SU-DHL-6 (cell line): ENCODE results near the gene CATSPER1.

Experiments
- EZH2phosphoT487 ChIP-seq: fragments of 200-600 bp; sonication (generic), shearing (Covaris generic); conservative IDR thresholded peaks from 2 replicates; pipeline ENCODE4 v1.6.1; 2018; ENCODE audit warnings: mild to moderate bottlenecking, antibody characterized with exemption, low read length, moderate library complexity, mixed read lengths
- TF ChIP-seq, protein P1 (sequence below): fragments of 200-600 bp; sonication (generic); IDR thresholded peaks from one replicate; pipeline ENCODE4 v1.5.1; 2017; ENCODE audit warnings: antibody characterized with exemption, mild to moderate bottlenecking, low read length, moderate library complexity; ENCODE audit not compliant: insufficient read depth, poor library complexity, severe bottlenecking

DNA sequence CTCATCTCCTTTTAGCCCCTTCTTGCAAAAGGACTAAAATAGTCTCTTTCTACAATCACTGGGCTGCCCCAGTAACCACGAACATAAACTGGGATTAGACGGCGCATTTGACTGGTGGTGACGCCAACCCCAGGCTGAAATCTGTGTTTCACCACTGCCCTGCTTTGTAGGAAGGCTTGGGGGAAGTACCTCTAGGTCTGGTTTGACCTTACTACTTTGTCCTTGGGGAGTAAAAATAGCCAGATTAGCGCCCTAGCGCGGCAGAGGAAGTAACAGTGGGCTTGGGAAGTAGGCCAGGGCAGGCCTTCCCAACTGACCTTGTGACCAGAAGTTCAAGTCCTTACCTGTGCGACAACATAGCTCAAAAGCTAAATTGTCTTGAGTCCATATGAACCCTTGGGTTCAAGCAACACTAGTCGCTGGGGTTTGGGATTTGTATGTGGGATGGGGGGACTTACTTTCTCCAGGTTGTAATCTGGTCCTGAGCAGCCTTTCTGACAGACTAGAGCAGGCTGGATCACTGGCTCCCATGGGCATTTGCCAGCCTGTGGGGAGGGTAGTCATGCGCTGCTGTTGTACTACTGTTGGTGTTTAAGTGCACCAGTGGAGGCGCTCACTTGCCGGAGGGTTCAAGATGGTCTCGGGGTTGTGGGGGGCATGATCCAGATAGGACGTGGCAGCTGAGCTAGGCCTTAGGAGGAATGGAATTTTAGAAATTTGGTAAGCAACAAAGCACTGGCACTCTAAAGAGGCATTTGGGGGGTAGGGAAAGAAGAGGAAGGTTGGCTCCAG is 42.8 kb upstream of the CATSPER1 start:
- TF ChIP-seq, protein P1, sequence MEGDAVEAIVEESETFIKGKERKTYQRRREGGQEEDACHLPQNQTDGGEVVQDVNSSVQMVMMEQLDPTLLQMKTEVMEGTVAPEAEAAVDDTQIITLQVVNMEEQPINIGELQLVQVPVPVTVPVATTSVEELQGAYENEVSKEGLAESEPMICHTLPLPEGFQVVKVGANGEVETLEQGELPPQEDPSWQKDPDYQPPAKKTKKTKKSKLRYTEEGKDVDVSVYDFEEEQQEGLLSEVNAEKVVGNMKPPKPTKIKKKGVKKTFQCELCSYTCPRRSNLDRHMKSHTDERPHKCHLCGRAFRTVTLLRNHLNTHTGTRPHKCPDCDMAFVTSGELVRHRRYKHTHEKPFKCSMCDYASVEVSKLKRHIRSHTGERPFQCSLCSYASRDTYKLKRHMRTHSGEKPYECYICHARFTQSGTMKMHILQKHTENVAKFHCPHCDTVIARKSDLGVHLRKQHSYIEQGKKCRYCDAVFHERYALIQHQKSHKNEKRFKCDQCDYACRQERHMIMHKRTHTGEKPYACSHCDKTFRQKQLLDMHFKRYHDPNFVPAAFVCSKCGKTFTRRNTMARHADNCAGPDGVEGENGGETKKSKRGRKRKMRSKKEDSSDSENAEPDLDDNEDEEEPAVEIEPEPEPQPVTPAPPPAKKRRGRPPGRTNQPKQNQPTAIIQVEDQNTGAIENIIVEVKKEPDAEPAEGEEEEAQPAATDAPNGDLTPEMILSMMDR = no peak
- no peak for TF ChIP-seq EZH2phosphoT487
